ENCODE measurements around the gene CABP7. TPM values are rescaled to one million over a fixed set of nuclear protein-coding genes. Genes with fewer than 3 reads are reported as not detected.
"Not testable (repeated sequence)": the region's sequence is repeated elsewhere in the genome, so short reads cannot be mapped to it uniquely, and the experiment has no call there.

CABP7 gene
- total and polyA plus RNA-seq, 12 donors: 0.77 to 15.1 (median 5.9) TPM

DNA sequence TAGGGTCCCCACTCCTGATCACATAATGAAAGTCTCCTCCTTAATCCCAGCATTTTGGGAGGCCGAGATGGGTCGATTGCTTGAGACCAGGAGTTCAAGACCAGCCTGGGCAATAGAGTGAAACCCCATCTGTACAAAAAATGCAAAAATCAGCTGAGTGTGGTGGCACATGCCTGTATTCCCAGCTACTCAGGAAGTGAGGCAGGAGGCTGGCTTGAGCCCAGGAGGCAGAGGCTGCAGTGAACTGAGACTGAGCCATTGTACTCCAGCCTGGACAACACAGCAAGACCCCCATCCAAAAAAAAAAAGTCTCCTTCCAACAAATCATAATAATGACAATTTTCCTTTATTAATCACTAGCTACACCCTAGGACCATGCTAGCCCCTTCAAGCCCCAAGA lies 31.9 kb downstream of the CABP7 start:
- Histone ChIP-seq H3K36me3 (replicated peaks in 1 of 2) (peaks cover 0 to 9% of the 10 kb centered on the region in 2 donors), H3K4me3 (no peak overlapping the region), H3K4me1 (replicated peaks in 1 of 2) (no peaks in the 10 kb centered on the region), H3K9me3 (replicated peaks in 1 of 3) (no peaks in the 10 kb centered on the region), H3K27ac (peak overlapping the region in 1 of 5 donors; percentile 20), H3K27me3 (no peaks in the 10 kb centered on the region)
- no peak for DNase-seq
- intact Hi-C loops (cut with DNase I): no loop called here
- TF ChIP-seq POLR2A (IDR thresholded peaks at IDR 0.05) (no peak), CTCF (IDR thresholded peaks at IDR 0.05) (no peak)
- 86 to 100% (median 93%) methylated on average over 2 of the region's 2 CpGs for WGBS, 4 donors

- no peaks in the 10 kb centered on the region for H3K27me3 ChIP-seq
- H3K9me3 ChIP-seq (replicated peaks in 1 of 3): no peaks in the 10 kb centered on the region
- H3K27ac ChIP-seq: no peak overlapping the region
- no peak overlapping the region for H3K4me3 ChIP-seq
- intact Hi-C loops (cut with DNase I): no loop called here
- no peak for TF ChIP-seq CTCF (IDR thresholded peaks at IDR 0.05)
- TF ChIP-seq POLR2A (IDR thresholded peaks at IDR 0.05): no peak
- no peaks in the 10 kb centered on the region for H3K36me3 ChIP-seq (replicated peaks in 1 of 2)
- 69 to 90% (median 82%) methylated on average over 4 to 16 of the region's 16 CpGs for WGBS, 4 donors
- H3K4me1 ChIP-seq (replicated peaks in 1 of 2): no peaks in the 10 kb centered on the region
- DNase-seq: no peak
Measured at GRCh38 chr22:29753808-29754657, 34.2 kb downstream of the CABP7 start.

DNA sequence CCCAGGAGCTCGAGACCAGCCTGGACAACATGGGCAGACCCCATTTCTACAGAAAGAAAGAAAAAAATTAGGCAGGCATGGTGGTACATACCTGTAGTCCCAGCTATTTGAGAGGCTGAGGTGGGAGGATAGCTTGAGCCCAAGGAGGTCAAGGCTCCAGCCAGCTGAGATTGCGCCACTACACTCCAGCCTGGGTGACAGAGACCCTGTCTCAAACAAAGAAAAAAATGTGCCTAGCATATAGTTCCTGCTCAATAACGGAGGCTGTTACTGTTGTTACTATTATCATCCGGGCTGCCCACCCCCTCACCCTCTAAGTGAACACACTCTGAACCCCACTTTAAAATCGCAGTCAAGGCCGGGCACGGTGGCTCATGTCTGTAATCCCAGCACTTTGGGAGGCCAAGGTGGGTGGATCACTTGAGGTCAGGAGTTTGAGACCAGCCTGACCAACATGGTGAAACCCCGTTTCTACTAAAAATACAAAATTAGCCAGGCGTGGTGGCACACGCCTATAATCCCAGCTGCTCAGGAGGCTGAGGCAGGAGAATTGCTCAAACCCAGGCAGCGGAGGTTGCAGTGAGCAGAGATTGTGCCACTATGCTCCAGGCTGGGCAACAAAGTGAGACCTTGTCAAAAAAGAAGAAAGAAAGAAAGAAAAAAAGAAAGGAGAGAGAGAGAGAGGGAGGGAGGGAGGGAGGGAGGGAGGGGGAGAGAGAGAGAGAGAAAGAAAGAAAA lies 35.0 kb downstream of the CABP7 start:
- H3K9me3 ChIP-seq (replicated peaks in 1 of 3); intact Hi-C loops (cut with DNase I); H3K4me1 ChIP-seq (replicated peaks in 1 of 2); H3K27me3 ChIP-seq; H3K27ac ChIP-seq; DNase-seq; H3K36me3 ChIP-seq (replicated peaks in 1 of 2); H3K4me3 ChIP-seq: not testable (repeated sequence)
- 83 to 90% (median 90%) methylated on average over 11 of the region's 11 CpGs for WGBS, 4 donors

- DNase-seq: no peak
- Histone ChIP-seq H3K27me3 (no peaks in the 10 kb centered on the region), H3K9me3 (replicated peaks in 1 of 3) (no peaks in the 10 kb centered on the region), H3K4me1 (replicated peaks in 1 of 2) (no peaks in the 10 kb centered on the region), H3K27ac (no peak overlapping the region), H3K36me3 (replicated peaks in 1 of 2) (no peaks in the 10 kb centered on the region), H3K4me3 (no peak overlapping the region)
- TF ChIP-seq CTCF (IDR thresholded peaks at IDR 0.05): no peak
- TF ChIP-seq POLR2A (IDR thresholded peaks at IDR 0.05): no peak
- intact Hi-C loops (cut with DNase I): no loop called here
- WGBS, 4 donors: 86 to 98% (median 90%) methylated on average over 6 to 9 of the region's 9 CpGs
Measured at GRCh38 chr22:29755889-29756288, 36.1 kb downstream of the CABP7 start.

All from adrenal gland (tissue), 12 donors.